Measurements from ENCODE around the gene SHLD1. TPM values are rescaled to one million over a fixed set of nuclear protein-coding genes. Genes with fewer than 3 reads are reported as not detected.
A peak's percentile ranks its signal among the peaks of the same experiment; 100 is the strongest.

The SHLD1 gene
- total RNA-seq, 1 donor, result 4.0 TPM

DNA sequence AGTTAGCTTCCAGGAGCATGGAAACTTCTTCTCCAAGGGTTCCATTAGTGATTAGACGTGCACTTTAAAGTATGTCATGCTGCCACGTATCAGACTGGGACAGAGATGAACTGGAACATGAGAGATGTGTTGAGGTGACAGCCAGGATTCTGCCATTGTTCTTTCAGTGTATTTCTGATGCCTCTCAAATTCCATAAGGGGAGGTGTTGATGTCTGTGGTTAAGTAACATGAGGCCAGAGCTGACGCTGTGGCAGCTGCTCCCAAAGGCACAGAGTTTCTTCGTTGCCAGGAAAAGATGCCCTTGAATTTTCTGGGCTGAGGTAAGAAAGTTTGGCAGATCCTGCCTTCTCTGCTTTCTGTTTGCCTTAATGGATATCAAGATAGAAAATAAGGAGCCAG lies 136.6 kb downstream of the SHLD1 start:
- no peak for DNase-seq (ENCODE audit: low read depth in 2 of 3, low spot score in 2 of 3)

DNA sequence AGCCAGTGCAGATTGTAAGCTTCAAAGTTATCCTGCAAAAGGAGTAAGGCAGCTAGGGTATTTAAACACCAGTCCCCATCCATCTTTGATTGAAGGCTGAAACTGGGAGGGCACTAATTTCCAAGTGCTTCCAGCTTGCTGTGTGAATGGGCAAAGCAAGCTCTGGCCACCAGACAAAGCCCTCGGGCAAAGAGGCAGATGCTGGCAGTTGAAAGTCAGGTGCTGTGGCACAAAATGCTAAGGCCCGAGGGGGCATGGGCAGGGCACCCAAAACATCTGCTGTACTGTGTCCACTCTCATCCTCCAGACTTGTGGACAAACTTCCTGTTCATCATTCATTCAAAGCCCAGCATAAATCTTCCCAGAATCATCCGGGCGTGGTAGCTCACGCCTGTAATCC lies 137.2 kb downstream of the SHLD1 start:
- DNase-seq (ENCODE audit: low read depth in 2 of 3, low spot score in 2 of 3), result no peak

DNA sequence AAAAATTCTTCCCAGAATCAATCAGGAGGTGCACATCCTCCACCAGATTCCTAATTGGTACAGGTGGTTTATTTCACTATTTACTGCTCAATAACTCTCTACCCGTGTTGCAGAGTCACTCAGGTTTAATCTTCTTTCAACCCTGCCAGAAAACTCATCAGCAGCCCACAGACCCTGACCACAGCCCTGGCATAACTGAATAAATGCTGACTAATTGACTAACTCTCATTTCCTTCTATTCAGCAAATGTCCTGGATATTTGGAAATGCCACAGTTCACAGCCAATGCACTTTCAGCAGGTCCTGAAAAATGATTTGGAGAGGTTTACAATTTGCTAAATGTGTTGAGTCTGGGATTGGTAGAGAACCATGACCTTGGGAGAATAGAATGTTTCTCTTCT lies 137.8 kb downstream of the SHLD1 start:
- DNase-seq (ENCODE audit: low read depth in 2 of 3, low spot score in 2 of 3), result peak in 2 of 3 donors; percentile 6 to 44

DNA sequence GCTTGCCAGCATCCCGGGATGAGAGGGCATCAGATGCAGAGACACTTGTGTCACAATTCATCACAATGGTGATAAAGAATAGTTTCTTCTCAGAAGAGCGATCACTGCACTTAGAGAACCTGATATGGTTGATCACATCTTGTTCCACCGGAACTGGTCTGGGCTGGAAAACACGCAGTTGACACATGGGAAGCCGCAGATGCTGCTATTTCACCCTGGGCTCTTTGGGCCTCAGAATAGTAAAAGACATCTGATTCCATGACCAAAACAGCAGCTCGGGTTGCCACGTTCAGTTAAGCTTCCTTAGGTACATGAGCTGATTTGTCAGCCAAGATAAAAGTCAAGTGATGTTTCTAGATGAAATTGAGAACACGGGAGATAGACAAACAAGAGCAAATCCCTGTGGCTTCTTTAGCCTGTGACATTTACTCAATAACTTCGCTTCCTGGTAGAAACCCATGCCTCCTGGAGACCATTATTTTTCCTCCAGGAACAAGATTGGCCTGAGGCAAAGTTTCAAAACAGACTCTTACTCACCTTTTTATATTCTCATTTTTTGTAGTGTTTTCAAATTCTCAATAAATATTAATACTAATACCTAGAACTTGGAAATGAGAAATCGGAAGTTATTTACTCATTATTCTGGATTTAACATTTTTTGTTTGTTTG lies 140.7 kb downstream of the SHLD1 start:
- no peak for DNase-seq (ENCODE audit: low read depth in 2 of 3, low spot score in 2 of 3)

DNA sequence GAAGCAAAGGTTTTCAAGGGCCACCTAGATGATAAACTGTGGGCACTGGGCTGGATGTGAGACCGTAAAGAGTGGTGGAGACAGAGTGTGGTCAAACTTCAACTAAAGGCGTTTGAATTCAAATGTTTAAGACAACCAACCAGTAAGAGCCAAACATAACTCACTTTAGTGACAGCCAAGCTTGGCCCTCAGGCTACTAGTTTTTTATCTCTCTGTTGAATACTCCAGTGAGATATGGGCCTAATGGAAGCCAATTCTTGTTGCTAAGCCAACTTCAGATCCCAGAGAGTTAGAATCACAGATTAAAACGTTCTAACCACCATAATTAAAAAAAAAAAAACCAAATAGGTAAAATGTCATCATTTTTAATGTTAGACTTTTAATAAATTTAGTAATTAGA lies 142.9 kb downstream of the SHLD1 start:
- no peak for DNase-seq (ENCODE audit: low read depth in 2 of 3, low spot score in 2 of 3)

DNA sequence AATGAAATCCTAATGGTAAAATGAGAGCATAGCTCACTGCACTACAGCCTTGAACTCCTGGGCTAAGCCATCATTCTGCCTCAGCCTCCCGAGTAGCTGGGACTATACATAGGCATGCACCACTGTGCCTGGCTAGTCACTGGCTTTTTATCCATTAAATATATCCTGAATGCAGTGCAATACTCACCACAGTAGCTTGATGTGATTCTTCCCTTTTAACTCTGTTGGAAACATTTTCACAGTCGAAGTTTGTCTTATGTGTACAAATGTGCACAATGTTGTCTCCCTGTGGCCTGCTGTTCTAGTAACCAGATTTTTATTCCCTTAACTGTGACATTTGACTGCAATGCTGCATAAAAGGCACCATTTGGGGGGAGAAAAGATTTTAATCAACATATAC lies 143.4 kb downstream of the SHLD1 start:
- no peak for DNase-seq (ENCODE audit: low read depth in 2 of 3, low spot score in 2 of 3)

DNA sequence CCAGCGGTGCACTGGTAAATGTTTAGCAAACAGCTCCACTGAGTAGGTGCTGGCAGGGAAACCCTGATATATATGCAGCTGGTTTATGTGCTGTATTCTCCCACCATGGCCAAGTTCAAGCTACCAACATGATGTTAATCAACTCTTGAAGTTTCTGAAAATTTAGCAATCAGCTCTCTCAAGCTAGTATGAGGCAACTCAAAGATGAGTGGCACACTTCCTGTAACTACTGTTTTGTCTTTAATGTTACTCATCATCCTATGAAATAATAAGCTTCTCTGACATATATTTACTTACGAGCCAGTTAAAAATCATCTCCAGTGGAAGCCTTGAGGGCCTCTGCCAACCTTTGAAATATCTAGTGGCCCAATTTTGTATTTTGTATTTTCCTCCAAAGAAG lies 145.4 kb downstream of the SHLD1 start:
- DNase-seq (ENCODE audit: low read depth in 2 of 3, low spot score in 2 of 3), result no peak

DNA sequence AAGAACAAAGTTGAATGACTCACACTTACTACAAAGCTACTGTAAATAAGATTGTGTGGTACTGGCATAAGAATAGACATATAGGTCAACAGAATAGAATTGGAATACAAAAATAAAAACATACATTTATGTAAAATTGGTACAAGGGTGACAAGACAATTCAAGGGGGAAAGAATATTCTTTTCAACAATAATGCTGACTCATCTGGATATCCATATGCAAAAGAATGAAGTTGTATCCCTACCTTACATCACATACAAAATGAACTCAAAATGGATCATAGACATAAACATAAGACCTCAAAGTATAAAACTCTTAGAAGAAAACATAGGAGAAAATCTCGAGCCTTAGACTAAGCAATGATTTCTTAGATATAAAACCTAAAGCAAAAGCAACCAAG lies 149.2 kb downstream of the SHLD1 start:
- no peak for DNase-seq (ENCODE audit: low read depth in 2 of 3, low spot score in 2 of 3)

DNA sequence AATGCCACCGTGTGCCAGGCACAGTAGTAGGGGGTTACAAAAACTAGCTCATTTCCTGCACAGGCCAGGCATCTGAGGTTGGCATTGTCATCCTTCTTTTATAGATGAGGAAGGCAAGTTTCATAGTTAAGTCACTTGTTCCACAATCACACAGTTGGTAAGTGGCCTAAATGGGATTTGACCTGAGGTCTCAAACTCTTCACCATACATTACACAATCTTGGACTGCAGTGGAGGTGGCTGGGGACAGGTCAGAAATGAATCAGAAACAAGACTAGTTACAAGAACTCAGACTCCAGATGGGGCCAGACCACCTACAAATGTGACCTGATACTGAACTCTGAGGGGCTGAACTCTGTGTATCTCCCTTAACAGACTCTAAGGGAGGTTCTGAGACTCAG lies 150.7 kb downstream of the SHLD1 start:
- no peak for DNase-seq (ENCODE audit: low read depth in 2 of 3, low spot score in 2 of 3)

DNA sequence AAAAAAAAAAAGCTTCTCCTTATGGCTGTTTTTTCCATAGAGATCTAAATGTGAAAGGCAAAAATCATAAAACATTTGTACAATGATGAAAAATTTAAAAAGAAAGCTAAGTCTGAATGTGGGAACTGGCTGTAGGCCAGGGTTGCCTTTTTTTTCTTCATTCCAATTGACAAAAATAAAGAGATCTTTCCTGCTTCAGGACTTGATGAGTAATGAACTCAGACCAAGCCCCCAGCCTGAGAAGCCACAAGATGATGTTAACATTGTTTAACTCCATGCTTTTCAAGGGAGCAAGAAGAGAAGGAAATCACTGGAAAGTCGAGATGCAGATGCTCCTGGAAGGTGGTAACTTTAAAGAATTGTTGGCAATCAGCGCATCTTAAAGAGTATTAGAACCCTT lies 158.8 kb downstream of the SHLD1 start:
- no peak for DNase-seq (ENCODE audit: low read depth in 2 of 3, low spot score in 2 of 3)

DNA sequence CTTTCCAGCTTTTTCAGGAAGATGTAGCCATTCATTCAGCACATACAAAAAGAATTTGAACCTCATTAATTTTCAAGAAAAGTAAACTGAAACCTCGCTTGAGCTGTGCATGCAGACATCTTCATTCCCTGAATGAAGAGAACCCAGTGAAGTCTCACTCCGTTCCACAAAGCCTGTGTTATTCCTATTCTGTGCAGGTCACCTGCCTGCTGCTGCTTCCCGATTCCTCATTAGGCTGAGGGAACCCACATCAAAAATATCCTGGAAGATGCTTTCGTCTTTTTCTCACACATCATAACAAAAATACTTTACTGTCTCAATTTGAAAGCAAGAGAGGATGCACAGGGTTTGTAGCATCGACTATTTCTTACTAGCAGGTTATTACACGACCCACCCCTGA lies 160.0 kb downstream of the SHLD1 start:
- no peak for DNase-seq (ENCODE audit: low read depth in 2 of 3, low spot score in 2 of 3)

DNA sequence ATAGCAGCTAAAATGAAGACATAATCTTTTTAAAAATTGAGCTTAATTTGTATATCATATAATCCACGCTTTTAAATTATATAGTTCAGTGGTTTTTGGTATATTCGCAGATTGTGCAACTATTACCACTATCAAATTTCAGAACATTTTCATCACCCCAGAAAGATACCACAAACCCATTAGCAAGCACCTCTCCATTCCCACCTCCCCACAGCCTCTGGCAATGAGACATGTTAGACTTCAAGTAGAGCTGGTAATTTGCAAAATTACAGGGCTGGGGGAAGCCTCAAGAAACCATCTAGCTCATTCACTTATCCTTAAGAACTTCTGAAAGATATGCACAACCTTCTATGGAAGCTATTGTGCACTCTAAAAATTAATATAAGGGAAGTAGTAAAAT lies 163.0 kb downstream of the SHLD1 start:
- no peak for DNase-seq (ENCODE audit: low read depth in 2 of 3, low spot score in 2 of 3)

Small RNA genes lying within 50 kb of the gene (small RNA-seq; reads per million reads assigned to genes)
- gene RNU1-55P, result 0.74 reads per million, percentile 13 among the genes with 10 or more reads in this experiment

Other genes starting within 250 kb of the SHLD1 start
- 14.0 TPM for gene GPCPD1, start 139.4 kb upstream of the SHLD1 start, total RNA-seq
- gene CHGB, start 161.1 kb downstream of the SHLD1 start, total RNA-seq, result under 0.01 TPM
- 3.2 TPM for gene TRMT6, start 200.1 kb downstream of the SHLD1 start, total RNA-seq
- gene MCM8, start 200.3 kb downstream of the SHLD1 start, total RNA-seq, result 2.7 TPM